ENCODE results near the gene CHRNB1. TPM values are rescaled to one million over a fixed set of nuclear protein-coding genes. Genes with fewer than 3 reads are reported as not detected.
A peak's percentile ranks its signal among the peaks of the same experiment; 100 is the strongest.

Gene CHRNB1
- total RNA-seq, 1 donor from 2014 or later = 7.5 TPM

DNA sequence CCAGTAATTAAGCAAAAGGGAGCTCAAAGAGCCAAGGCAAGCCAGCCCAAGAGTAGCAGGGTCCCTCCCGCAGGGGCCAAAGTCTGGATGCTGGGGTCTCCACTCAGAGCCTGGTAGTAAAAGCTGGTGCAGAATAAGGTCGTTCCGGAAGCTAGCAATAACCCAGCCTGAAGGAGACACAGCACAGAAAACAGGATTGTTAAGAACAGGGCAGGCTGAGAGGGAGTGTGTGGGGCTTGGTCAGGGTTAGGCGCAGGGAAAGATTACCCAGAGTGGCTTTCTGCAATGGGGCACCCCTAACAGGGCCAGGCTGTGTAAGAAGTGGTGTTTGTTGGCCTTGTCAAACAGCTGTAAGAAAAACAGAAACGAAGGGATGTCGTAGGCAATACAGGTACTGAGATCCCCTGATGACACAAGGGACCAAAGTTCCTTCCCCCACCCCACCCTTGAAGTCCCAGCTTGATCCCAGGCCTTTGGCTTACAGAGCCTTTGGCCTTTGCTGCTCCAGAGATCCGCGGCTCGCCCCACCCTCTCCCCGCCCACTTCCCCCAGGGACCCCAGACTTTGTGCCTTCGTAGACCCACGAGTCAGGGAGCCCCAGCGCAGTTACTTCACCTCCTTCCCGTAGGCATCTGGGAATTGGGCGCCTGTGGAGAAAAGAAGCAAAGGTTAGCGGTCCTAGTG lies 41.7 kb upstream of the CHRNB1 start:
- H3F3A ChIP-seq (ENCODE audit: low read depth) = peaks cover 50% of the 10 kb centered on the region
- no peaks in the 10 kb centered on the region for H3K36me3 ChIP-seq
- no peaks in the 10 kb centered on the region for H3K27me3 ChIP-seq
- H3K27ac ChIP-seq = peak overlapping the region; percentile 30
- TF ChIP-seq, protein P1, sequence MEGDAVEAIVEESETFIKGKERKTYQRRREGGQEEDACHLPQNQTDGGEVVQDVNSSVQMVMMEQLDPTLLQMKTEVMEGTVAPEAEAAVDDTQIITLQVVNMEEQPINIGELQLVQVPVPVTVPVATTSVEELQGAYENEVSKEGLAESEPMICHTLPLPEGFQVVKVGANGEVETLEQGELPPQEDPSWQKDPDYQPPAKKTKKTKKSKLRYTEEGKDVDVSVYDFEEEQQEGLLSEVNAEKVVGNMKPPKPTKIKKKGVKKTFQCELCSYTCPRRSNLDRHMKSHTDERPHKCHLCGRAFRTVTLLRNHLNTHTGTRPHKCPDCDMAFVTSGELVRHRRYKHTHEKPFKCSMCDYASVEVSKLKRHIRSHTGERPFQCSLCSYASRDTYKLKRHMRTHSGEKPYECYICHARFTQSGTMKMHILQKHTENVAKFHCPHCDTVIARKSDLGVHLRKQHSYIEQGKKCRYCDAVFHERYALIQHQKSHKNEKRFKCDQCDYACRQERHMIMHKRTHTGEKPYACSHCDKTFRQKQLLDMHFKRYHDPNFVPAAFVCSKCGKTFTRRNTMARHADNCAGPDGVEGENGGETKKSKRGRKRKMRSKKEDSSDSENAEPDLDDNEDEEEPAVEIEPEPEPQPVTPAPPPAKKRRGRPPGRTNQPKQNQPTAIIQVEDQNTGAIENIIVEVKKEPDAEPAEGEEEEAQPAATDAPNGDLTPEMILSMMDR (IDR thresholded peaks at IDR 0.05) = no peak
- TF ChIP-seq EZH2phosphoT487 (IDR thresholded peaks at IDR 0.05) = no peak
- TF ChIP-seq EZH2 (IDR thresholded peaks at IDR 0.05) = no peak
- peaks cover 19% of the 10 kb centered on the region for H3K4me1 ChIP-seq
- DNase-seq (ENCODE audit: low spot score) = peak; percentile 85
- H4K20me1 ChIP-seq (ENCODE audit: low read depth) = peaks cover 29% of the 10 kb centered on the region
- peaks cover 46% of the 10 kb centered on the region for H3K79me2 ChIP-seq (ENCODE audit: low read depth)
- Mint-ChIP-seq H3K27me3 (ENCODE audit: insufficient read depth, low read depth) (peaks cover 11% of the 10 kb centered on the region), H3K27ac (no peak overlapping the region), H3K36me3 (peaks cover 6% of the 10 kb centered on the region), H3K9me3 (no peaks in the 10 kb centered on the region), H3K4me3 (peak overlapping the region; percentile 96), H3K4me1 (peaks cover 33% of the 10 kb centered on the region)
- H3K4me2 ChIP-seq = peak overlapping the region; percentile 70
- no peaks in the 10 kb centered on the region for H3K9me3 ChIP-seq (ENCODE audit: low read depth)
- H3K9ac ChIP-seq = peak overlapping the region; percentile 10
- no peak overlapping the region for H2AFZ ChIP-seq (replicated peaks)
- peak overlapping the region; percentile 55 for H3K4me3 ChIP-seq

DNA sequence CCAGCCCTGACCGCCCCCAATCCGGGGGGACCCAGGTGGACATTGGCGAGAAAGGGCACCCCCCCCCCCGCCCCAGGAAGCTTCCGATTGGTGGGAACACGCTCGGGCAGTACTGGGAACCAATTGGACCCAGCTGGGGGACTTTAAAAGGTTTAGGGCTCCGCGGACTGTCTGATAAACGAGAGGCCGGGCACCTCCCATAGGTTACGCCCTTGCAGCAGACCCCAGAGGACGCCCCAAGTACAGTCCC lies 41.2 kb upstream of the CHRNB1 start:
- H3K36me3 ChIP-seq = no peaks in the 10 kb centered on the region
- H4K20me1 ChIP-seq (ENCODE audit: low read depth) = peaks cover 32% of the 10 kb centered on the region
- Mint-ChIP-seq H3K9me3 (no peaks in the 10 kb centered on the region), H3K27me3 (ENCODE audit: insufficient read depth, low read depth) (peaks cover 11% of the 10 kb centered on the region), H3K36me3 (peaks cover 6% of the 10 kb centered on the region), H3K4me3 (peak overlapping the region; percentile 96), H3K4me1 (peaks cover 33% of the 10 kb centered on the region), H3K27ac (peak overlapping the region; percentile 50)
- H3K27ac ChIP-seq = peak overlapping the region; percentile 30
- H3K9me3 ChIP-seq (ENCODE audit: low read depth) = no peaks in the 10 kb centered on the region
- H3K27me3 ChIP-seq = no peaks in the 10 kb centered on the region
- H3K4me2 ChIP-seq = peak overlapping the region; percentile 70
- peaks cover 50% of the 10 kb centered on the region for H3F3A ChIP-seq (ENCODE audit: low read depth)
- no peak for DNase-seq (ENCODE audit: low spot score)
- H3K4me3 ChIP-seq = peak overlapping the region; percentile 55
- TF ChIP-seq EZH2 (IDR thresholded peaks at IDR 0.05) (no peak), EZH2phosphoT487 (IDR thresholded peaks at IDR 0.05) (no peak)
- TF ChIP-seq, protein P1 (IDR thresholded peaks at IDR 0.05) = peak; percentile 23
- H3K4me1 ChIP-seq = peaks cover 19% of the 10 kb centered on the region
- H3K79me2 ChIP-seq (ENCODE audit: low read depth) = peaks cover 46% of the 10 kb centered on the region
- H2AFZ ChIP-seq (replicated peaks) = no peak overlapping the region
- no peak overlapping the region for H3K9ac ChIP-seq

- peak within 1 kb of the TSS; percentile 58 for H3K27ac ChIP-seq
- peak; percentile 100 for DNase-seq (ENCODE audit: low spot score)
- Mint-ChIP-seq H3K36me3 (peaks cover 9% of the 10 kb centered on the region), H3K9me3 (no peaks in the 10 kb centered on the region), H3K27ac (peak within 1 kb of the TSS; percentile 50), H3K4me3 (peak within 1 kb of the TSS; percentile 96), H3K4me1 (peaks cover 35% of the 10 kb centered on the region), H3K27me3 (ENCODE audit: insufficient read depth, low read depth) (peaks cover 13% of the 10 kb centered on the region)
- H3K4me2 ChIP-seq = peak within 1 kb of the TSS; percentile 100
- H3K4me3 ChIP-seq = peak within 1 kb of the TSS; percentile 97
- peaks cover 46% of the 10 kb centered on the region for H3K79me2 ChIP-seq (ENCODE audit: low read depth)
- H3K9ac ChIP-seq = peak within 1 kb of the TSS; percentile 81
- H4K20me1 ChIP-seq (ENCODE audit: low read depth) = peaks cover 36% of the 10 kb centered on the region
- H3K27me3 ChIP-seq = no peaks in the 10 kb centered on the region
- TF ChIP-seq EZH2phosphoT487 (IDR thresholded peaks at IDR 0.05) = no peak
- TF ChIP-seq EZH2 (IDR thresholded peaks at IDR 0.05) = no peak
- TF ChIP-seq, protein P1 (IDR thresholded peaks at IDR 0.05) = no peak
- no peaks in the 10 kb centered on the region for H3K9me3 ChIP-seq (ENCODE audit: low read depth)
- H2AFZ ChIP-seq (replicated peaks) = no peak within 1 kb of the TSS
- H3K36me3 ChIP-seq = no peaks in the 10 kb centered on the region
- peaks cover 50% of the 10 kb centered on the region for H3F3A ChIP-seq (ENCODE audit: low read depth)
- peaks cover 19% of the 10 kb centered on the region for H3K4me1 ChIP-seq
Measured at GRCh38 chr17:7403977-7404736, 40.7 kb upstream of the CHRNB1 start, which contains the start of gene TMEM256. TSS of gene TMEM256 (minus strand) at chr17:7404097. CDS start at chr17:7404084, 13 bp downstream.
